Measurements from ENCODE around the gene FAM193B. TPM values are rescaled to one million over a fixed set of nuclear protein-coding genes. Genes with fewer than 3 reads are reported as not detected.

FAM193B gene
- total and polyA plus RNA-seq, 9 of the 15 experiments (the other 6 are each of a cell fraction or from before 2014, with no cell fraction given): 4.4 to 76.4 (median 37.3) TPM

- TF ChIP-seq ZNF639 (CRISPR knock-in tag; conservative IDR thresholded peaks at IDR 0.05 in 1 of 2, IDR thresholded peaks at IDR 0.05 in 1 of 2) (0 out of 4 replicates have a peak, but pooled peaks of 1 of the 2 experiments have one; percentile 41), ZNF785 (CRISPR knock-in tag; IDR thresholded peaks at IDR 0.05) (no peak), FOXP1 (CRISPR knock-in tag; IDR thresholded peaks at IDR 0.05) (peak; percentile 71; the same call in 1 of the 2 replicates), ATF1 (CRISPR knock-in tag; IDR thresholded peaks at IDR 0.05) (no peak), ATF1 (tag; IDR thresholded peaks at IDR 0.05) (peak; percentile 90), SIN3B (IDR thresholded peaks at IDR 0.05; ENCODE audit: low read depth) (peak; percentile 57), CHD1 (IDR thresholded peaks at IDR 0.05; ENCODE audit: low read length) (peak; percentile 80), SUPT5H (IDR thresholded peaks at IDR 0.05) (peak; percentile 95), ELF2 (CRISPR knock-in tag; IDR thresholded peaks at IDR 0.05) (peak; percentile 11; the same call in 1 of the 2 replicates), EP400 (IDR thresholded peaks at IDR 0.05) (peak; percentile 92), KAT8 (IDR thresholded peaks at IDR 0.05; ENCODE audit: low read depth) (no peak), THAP12 (CRISPR knock-in tag; IDR thresholded peaks at IDR 0.05) (peak; percentile 63; the same call in 1 of the 2 replicates), NONO (IDR thresholded peaks at IDR 0.05; ENCODE audit: low read depth in 2 of 2, low read length in 1 of 2) (peak; percentile 17 to 38; a peak in 1 of 4 replicates), ZSCAN29 (IDR thresholded peaks at IDR 0.05) (no peak), BHLHE40 (IDR thresholded peaks at IDR 0.05; ENCODE audit: low read length) (peak; percentile 52; the same call in 1 of the 2 replicates), TBP (optimal IDR thresholded peaks at IDR 0.05; ENCODE audit: low read depth, low read length) (peak; percentile 92)
- TF ChIP-seq, protein P1, sequence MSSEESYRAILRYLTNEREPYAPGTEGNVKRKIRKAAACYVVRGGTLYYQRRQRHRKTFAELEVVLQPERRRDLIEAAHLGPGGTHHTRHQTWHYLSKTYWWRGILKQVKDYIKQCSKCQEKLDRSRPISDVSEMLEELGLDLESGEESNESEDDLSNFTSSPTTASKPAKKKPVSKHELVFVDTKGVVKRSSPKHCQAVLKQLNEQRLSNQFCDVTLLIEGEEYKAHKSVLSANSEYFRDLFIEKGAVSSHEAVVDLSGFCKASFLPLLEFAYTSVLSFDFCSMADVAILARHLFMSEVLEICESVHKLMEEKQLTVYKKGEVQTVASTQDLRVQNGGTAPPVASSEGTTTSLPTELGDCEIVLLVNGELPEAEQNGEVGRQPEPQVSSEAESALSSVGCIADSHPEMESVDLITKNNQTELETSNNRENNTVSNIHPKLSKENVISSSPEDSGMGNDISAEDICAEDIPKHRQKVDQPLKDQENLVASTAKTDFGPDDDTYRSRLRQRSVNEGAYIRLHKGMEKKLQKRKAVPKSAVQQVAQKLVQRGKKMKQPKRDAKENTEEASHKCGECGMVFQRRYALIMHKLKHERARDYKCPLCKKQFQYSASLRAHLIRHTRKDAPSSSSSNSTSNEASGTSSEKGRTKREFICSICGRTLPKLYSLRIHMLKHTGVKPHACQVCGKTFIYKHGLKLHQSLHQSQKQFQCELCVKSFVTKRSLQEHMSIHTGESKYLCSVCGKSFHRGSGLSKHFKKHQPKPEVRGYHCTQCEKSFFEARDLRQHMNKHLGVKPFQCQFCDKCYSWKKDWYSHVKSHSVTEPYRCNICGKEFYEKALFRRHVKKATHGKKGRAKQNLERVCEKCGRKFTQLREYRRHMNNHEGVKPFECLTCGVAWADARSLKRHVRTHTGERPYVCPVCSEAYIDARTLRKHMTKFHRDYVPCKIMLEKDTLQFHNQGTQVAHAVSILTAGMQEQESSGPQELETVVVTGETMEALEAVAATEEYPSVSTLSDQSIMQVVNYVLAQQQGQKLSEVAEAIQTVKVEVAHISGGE (CRISPR knock-in tag; IDR thresholded peaks at IDR 0.05): peak in 1 of 3 experiments; percentile 84; a peak in 2 of 6 replicates
- TF ChIP-seq, protein P2, sequence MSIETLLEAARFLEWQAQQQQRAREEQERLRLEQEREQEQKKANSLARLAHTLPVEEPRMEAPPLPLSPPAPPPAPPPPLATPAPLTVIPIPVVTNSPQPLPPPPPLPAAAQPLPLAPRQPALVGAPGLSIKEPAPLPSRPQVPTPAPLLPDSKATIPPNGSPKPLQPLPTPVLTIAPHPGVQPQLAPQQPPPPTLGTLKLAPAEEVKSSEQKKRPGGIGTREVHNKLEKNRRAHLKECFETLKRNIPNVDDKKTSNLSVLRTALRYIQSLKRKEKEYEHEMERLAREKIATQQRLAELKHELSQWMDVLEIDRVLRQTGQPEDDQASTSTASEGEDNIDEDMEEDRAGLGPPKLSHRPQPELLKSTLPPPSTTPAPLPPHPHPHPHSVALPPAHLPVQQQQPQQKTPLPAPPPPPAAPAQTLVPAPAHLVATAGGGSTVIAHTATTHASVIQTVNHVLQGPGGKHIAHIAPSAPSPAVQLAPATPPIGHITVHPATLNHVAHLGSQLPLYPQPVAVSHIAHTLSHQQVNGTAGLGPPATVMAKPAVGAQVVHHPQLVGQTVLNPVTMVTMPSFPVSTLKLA (conservative IDR thresholded peaks at IDR 0.05): peak; percentile 43 to 79; a peak in 2 of 4 replicates
Measured at GRCh38 chr5:177592010-177592834, 37.9 kb upstream of the FAM193B start, which contains the start of gene TMED9 (continued).

Data from K562 (cell line).